NCI-H2081 treated with DMSO at 0.1 percent for 48 hours (cell line): ENCODE data around the gene SFTA2.

Experiments
- DNase-seq: peaks from one replicate; lab custom pipeline; 2025; lab: John Stamatoyannopoulos, UW

Gene SFTA2

DNA sequence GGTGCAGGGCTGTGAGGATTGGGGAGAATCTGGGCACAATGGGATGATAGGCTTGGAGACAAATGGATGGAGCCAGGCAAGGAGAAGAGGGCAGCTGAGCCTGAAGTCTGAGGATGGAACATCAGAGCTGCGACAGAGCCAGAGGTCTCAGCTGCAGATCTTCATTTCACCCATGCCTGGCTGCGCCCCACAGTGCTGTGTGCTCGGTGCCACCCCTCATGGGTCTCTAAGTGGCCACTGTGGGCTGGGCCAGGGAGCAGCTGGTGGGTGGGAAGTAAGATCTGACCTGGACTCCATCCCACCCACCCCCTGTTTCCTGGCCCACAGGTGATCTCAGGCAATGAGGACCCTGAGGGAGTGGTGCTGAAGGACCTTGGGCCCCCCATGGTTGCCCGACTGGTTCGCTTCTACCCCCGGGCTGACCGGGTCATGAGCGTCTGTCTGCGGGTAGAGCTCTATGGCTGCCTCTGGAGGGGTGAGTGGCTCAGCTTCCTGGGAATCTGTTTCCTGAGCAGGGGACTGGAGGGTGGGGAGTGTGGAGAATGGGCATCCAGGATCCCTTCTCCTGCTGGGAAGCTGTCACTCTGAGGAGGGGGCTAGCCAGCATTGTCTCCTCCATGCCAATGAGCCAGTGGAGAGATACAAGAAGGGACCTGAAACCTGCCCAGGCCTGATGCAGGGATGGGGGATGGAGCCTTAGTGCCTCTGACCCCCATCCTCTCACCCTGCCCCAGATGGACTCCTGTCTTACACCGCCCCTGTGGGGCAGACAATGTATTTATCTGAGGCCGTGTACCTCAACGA lies 41.1 kb downstream of the SFTA2 start:
- DNase-seq: no peak

DNA sequence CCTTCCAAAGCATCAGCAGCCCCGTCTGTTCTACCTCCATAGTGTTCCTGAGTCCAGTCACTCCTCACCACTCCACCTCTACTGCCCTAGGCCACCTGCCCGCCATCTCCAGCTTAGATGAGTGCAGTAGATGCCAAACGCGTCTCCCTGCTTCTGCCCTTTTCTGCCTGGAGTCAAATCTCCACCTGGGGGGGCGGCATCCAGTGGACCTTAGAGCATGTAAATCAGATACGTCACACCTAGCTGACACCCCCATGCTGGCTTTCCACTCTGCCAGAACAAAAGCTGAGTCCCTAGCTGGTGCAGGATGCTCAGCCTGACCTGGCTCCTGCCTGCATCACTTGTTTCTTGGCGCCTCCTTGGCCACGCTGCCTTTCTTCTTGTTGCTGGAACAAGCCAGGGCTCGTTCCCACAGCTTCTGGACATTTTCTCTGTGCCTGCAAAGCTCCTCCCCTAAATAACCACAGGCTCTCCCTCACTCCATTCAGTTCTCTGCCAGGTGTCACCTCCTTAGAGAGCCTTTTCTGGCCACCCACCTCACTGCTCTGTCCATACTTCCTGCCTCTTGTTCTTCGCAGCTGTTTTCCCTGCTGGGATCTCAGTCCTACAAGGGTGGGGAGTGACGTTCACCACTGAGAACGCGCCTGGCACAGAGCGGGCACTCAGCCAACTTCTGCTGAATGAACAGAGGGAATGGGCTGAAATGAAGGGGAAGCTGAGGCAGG lies 41.9 kb downstream of the SFTA2 start:
- no peak for DNase-seq

DNA sequence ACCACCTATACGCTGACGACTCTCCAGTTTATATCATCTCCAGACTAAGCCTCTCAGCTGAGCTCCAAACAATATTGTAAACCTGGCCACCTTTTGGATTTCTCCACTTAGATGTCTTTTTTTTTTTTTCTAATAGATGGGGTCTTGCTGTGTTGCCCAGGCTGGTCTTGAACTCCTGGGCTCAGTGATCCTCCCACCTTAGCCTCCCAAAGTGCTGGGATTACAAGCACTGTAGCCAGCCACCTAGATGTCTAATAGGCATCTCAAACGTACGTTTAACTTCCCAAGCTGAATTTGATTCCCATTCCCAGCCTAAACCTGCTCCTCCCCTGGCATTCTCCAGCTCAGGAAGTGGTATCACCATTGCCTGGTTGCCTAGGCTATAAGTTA lies 42.5 kb downstream of the SFTA2 start:
- DNase-seq: no peak

DNA sequence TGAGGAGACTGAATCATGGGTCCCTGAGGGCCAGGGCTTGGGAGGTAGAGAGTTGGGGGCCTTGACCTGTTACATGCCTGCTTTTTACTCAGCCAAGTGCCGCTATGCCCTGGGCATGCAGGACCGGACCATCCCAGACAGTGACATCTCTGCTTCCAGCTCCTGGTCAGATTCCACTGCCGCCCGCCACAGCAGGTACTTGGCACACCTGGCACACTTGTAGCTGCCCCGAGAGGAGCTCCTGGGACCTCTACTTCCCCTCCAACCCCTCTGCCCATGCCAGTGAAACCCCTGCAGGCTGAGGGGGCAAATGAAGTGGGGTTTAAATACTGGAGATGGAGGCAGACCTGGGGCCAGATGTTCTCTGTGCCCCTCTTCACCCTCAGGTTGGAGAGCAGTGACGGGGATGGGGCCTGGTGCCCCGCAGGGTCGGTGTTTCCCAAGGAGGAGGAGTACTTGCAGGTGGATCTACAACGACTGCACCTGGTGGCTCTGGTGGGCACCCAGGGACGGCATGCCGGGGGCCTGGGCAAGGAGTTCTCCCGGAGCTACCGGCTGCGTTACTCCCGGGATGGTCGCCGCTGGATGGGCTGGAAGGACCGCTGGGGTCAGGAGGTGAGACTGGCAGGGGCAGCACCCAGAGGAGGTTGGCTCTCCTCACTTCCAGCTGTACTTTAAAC lies 43.0 kb downstream of the SFTA2 start:
- DNase-seq: no peak

DNA sequence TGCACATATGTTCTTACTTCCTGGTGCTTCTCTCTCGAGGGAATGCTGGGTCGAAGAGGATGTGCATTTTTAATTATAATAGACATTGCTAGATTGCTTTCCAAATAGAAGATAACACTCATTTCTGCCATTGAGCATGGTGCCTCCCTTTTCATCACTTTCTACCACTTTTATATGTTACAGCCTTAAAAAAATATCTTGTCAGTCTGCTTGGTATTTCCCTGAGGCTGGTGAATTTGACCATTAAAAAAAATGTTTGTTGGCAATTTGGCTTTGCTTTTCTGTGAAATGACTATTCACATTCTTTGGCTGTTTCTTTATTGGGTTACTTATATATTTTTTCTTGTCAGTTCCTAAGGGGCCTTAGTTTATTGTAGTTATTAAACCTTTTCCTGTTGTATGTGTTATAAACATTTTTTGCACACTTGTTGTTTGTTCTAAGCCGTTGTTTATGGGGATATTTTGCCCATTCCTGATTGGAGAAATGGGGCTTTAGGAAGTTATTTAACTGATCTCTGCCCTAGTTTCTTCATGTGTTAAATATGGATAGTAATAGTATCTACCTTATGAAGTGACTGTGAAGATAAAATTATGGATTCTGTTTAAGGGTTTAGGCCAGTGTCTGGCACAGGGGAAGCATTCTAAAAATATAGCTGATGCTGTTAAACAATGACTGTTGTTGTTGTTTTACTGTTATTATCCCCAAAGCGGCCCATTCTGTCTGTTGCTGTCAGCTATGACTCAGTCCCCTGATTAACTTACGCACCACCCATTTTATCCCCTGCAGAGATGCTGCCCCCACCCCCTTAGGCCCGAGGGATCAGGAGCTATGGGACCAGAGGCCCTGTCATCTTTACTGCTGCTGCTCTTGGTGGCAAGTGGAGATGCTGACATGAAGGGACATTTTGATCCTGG lies 43.8 kb downstream of the SFTA2 start:
- DNase-seq: no peak

DNA sequence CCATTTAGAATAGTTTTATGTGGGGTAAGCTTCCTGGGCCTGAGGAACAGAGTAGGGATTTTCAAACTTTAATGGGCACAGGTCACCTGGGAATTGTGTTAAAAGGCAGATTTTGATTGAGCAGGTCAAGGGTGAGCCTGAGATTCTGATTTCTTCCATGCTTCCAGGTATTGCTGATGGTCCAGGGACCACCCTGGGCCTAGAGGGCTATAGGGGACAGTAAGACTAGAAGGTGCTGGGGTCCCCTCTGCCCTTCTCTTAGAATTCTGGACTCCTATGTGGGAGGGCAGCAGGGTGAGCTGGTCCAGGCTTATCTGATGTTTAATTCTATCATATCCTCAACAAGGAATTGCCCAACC lies 45.1 kb downstream of the SFTA2 start:
- no peak for DNase-seq

DNA sequence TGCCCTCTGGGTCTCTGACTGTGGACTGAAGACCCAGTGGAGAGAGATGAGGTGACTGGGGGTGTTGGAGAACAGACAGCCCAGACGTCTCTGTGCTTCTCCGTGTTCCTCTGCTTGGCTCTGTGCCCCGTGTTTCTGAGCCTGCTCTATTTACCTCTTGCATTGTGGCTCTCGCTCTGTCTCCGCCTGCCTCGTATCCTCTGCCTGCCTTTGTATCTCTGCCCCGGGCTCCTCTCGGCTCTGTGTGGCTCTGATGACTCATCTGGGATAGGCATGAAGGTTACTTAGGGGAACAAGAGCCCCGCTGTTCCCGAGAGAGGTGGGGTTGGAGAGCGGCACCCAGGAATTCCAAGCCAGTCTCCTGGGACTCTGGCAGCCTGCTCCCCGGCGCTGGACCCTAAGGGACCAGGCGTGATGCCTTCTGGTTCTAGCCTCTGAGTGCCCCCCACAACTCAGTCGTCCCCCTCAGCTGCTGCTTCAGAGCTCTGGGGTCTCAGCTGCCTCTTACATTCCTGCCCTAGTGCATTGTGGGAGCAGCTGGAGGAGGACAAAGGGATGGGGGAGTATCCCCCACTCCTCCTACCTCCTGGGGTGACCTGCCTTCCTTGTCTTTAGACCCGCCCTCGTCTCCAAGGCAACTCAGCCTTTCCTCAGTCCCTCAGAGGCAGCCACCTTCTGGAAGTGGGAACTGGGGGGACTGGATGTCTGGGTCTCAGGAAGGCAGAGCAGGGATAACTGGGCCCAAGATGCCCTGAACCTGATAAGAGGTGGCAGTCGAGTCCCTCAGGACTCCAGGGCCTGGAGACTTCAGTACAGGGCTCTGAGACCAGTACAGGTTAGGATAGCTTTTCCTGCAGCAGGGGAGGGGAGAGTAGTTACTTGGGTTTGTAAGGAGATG lies 45.7 kb downstream of the SFTA2 start:
- no peak for DNase-seq

DNA sequence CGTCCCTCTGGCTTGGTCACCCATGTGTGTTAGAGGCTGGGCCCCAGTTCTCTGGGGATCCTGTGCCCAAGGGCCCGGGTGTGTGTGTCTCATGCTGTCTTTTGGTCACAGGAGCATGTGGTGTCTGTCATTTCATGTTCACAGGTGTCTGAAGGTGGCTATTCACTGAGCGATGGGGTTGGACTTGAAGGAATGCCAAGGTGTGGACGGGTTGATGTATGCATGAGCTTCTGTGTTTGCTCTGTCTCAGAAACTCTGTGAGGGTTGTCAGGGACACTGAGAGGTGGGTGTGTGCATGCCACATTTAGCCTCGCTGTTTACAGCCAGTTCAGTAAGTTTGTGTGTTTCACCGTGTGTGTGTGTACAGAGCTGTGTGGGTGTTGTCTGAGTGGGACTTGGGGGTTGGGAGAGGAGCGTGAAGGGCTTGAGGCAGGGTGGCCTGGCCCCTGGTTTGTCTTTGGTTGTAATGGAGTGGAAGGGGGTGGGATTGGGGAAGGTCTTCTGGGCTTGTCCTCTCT lies 46.4 kb downstream of the SFTA2 start:
- no peak for DNase-seq

DNA sequence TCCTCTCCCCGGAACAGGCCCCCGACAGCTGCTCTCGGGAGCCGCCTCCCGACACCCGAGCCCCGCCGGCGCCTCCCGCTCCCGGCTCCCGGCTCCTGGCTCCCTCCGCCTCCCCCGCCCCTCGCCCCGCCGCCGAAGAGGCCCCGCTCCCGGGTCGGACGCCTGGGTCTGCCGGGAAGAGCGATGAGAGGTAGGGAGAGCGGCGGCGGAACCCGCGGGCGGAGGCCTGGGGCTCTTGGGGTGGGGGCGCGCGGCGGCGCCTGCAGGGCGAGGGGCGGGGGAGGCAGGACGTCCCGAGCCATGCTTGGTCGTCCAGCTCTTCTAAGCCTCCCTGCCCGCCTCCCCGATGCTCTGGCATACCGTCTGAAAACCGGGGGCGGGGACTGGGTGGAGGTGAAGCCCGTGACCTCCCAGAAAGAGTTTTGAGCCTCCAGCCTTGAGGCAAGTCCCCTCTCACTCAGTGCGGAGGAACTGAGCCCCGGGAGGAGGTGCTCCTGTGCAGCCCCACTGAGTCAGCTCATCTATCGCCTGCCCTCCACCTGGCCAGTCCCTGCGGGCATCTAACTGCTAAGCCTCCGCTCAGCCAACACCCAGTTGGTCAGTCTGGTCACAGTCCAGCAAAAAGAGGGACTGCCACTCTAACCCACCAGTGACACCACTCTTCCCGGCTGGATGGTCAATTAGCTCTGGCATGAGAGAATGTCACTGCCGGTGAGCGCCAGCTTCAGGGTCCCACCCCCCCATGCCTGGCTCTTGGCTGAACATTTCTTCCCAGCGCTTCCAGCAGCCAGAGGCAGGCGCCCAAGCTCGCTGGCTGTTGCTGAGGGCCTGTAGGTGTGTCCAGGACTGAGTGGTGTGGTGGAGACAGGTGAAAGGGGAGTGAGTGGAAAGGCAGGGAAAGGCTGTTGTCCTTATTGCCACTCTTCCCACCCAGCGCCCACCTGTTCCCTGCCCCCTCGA lies 47.2 kb downstream of the SFTA2 start:
- no peak for DNase-seq

DNA sequence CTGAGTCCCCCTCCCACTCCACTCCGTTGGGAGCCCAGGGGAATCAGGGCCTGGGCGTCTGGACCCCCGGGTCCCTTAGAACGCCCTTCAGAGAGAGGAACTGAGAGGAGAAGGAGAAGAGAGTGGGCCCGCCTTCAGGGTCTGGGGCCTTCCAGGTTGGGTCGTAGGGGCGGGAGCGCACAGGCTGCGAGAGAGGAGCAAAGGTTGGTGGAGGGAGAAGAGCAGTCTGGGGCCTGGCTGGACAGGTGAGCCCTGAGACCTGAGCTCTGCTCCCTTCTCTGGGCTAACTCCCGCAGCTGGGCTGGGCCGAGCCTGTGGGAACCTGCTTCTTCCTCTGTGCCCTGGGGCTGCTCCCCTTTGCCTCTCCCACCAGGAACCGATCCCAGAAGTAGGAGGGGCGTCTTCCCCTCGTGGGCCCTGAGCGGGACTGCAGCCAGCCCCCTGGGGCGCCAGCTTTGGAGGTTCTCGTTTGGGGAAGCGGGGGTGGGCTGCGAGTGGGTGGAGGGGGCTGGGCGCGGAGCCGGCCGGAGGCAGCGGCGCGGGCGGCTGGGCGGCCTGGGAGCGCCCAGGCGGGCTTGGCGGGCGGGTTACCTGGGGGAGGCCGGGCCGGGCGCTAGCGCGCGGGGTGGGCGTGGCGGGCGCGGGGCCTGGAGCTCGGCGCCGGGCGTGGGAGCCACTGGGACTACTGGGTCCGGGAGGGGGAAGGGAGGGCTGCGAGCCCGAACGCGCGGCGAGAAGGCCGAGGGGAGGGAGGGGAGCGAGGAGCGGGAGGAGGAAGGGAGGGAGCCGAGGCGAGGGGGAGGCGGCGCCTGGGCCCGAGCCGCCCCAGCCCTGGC lies 48.1 kb downstream of the SFTA2 start, which contains the start of gene DDR1:
TSS of gene DDR1 (plus strand) at position 835 of the 836 bp plus-strand sequence. CDS start 4,211 bp downstream, outside the sequence.
- no peak for DNase-seq

DNA sequence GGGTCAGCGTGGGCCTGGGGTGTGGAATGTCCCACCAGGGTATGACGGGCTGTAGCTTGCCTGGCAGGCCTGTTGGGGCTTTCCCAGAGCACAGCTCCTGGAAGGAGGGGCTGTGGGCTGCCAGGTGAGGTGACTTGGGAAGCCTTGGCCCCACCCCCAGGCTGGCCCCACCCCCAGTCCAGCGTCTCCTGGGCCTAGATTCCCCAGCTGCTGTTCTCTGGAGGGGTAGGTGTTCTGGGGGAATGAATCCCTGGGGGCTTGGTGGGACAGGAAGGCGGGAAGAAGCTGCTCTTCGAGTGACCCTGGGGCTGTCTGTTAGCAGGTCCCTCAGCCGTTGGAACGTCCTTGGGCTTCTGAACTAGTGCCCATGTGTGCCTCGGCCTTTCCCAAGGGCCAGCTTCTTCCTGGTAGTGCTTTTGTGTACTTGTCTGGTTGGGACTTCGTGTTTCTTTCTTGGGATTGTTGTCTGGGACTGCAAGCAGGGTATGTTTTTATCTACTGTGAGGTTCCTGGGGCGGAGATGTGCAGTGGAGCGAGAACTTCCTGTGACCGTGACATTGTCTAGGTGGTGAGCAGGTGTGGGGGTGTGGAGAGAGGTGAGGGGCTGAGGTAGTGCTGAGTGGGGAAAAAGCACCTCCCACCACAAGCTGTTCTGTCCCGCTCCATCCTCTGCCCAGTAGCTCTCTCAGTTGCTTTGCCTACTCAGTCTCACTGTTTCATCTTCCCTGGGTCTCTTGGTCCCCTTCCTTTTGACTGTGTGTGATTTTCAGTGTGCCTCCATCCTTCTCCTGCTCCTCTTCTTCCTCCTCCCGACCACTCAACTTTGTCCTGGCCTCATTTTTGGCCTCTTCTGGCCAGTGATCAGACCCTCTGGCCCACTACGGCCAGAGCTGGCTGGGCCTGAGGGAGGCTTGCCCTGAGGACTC lies 48.9 kb downstream of the SFTA2 start:
- DNase-seq: no peak

DNA sequence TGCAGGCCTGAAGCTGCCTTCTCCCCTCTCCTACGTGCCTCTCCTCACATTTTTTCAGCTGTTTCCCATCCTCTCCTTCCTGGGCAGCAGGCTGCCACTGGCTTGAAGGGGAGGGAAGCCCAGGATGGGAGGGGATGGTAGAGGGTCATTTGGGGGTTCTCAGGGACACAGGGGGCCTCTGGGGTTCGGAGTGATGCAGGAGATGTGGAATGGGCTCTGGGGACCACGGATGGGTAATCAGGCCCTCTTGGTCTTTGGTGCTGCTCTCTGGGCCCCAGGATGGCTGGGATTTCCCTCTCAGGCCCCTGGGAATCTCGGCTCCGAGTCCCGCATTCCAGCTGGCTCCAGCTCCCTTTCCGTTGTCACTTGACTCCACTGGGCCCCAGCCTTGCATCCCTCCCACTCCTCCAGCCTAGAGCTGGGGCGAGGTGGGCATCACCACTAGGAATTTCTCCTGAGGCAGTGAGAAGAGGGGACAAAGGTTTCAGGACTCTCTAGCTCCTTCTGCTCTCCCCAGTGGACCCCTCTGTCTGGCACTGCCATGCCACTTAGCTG lies 49.7 kb downstream of the SFTA2 start:
- DNase-seq: no peak

DNA sequence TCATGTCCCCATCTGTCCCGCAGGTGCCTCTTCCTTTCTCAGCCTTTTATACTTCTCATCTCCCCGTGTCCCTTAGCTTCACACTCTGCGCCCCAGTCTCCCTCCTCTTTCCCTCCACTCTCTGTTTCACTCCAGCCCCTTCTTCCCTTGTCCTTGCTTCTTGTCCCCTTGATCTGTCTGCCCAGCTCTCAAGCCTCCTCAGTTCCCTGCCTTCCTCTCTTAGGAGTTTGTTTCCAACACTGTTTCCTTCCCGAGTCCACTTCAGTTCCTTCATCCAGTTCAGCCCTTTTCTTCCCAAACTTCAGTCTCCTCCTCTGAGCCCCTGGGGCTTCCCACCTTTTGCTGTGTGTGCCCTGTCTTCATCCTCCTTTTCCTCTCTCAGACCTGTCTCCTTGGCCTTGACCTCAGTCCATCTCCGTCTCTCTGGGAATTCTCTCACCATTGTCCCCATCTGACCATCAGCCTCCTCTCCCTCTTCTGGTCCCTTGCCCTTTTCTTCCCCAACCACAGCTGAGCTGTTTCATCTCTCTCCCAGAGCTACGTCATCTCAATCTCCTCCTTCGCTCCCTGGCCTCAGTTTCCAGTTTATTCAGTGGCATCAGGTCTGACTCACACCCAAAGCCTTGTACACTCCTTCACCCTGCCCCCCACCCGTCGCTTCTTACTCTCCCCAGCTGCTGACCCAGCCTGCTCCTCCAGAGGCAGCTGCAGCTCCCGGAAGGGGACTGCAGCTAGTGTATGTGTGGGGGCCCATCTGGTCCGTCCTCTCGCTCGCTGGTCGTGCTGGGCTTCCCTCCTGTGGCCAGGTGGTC lies 50.4 kb downstream of the SFTA2 start:
- no peak for DNase-seq
